ENCODE results near the gene CAPN14. TPM values are rescaled to one million over a fixed set of nuclear protein-coding genes. Genes with fewer than 3 reads are reported as not detected.

Gene CAPN14
- total RNA-seq, 1 experiment from 2014 or later: not detected

- ChIA-PET POLR2A (no interaction called here), CTCF (no interaction called here), RAD21 (ENCODE audit: low non-redundant PET in 1 of 2, low total read pairs in 2 of 2, uncharacterized antibody in 2 of 2, unreplicated experiment in 2 of 2) (no interaction called here)
- H3K4me2 ChIP-seq (ENCODE audit: low read length): no peak overlapping the region
- no peak overlapping the region for H3K27ac ChIP-seq (ENCODE audit: low read depth, low read length)
- no peaks in the 10 kb centered on the region for H3K79me2 ChIP-seq (ENCODE audit: insufficient read depth, low read length)
- no peak for DNase-seq (ENCODE audit: low read depth, low spot score)
- TF ChIP-seq JUND (IDR thresholded peaks at IDR 0.05) (no peak), EZH2 (IDR thresholded peaks at IDR 0.05) (no peak), SP1 (IDR thresholded peaks at IDR 0.05; ENCODE audit: low read depth) (no peak), POLR2AphosphoS5 (IDR thresholded peaks at IDR 0.05; ENCODE audit: low read depth, low read length) (no peak), ZNF274 (IDR thresholded peaks at IDR 0.05; ENCODE audit: low read depth, low read length) (no peak), FOSL1 (IDR thresholded peaks at IDR 0.05; ENCODE audit: low read depth) (no peak), TCF7L2 (IDR thresholded peaks at IDR 0.05; ENCODE audit: borderline replicate concordance, extremely low read depth, insufficient read depth, insufficient read length) (no peak), CTCF (IDR thresholded peaks at IDR 0.05 in 2 of 3, conservative IDR thresholded peaks at IDR 0.05 in 1 of 3; ENCODE audit: borderline replicate concordance in 1 of 3, insufficient read depth in 1 of 3, low read depth in 2 of 3, low read length in 2 of 3) (no peak), CBX3 (IDR thresholded peaks at IDR 0.05; ENCODE audit: low read depth) (no peak)
- no peak overlapping the region for H2AFZ ChIP-seq (ENCODE audit: low read depth, low read length, poor library complexity, severe bottlenecking)
- no peak overlapping the region for H3K9ac ChIP-seq (ENCODE audit: low read length)
- H3K4me1 ChIP-seq (ENCODE audit: control insufficient read depth in 1 of 2, insufficient read depth in 2 of 2, low read length in 2 of 2): no peaks in the 10 kb centered on the region
- no peak for ATAC-seq
- H3K36me3 ChIP-seq (ENCODE audit: control insufficient read depth in 1 of 2, insufficient read depth in 2 of 2, low read length in 2 of 2): no peaks in the 10 kb centered on the region
- H3K27me3 ChIP-seq (ENCODE audit: insufficient read depth, low read length): peaks cover 72% of the 10 kb centered on the region
- intact Hi-C loops (cut with micrococcal nuclease): no loop called here
- BruUV-seq (replicated peaks): no TSS peak
- H3K9me2 ChIP-seq (ENCODE audit: insufficient read depth): no peaks in the 10 kb centered on the region
- no peak overlapping the region for H3K4me3 ChIP-seq (replicated peaks in 1 of 2; ENCODE audit: low read depth in 1 of 2, low read length in 2 of 2)
- H3K9me3 ChIP-seq (ENCODE audit: control insufficient read depth in 1 of 2, insufficient read depth in 1 of 2, low read depth in 1 of 2, low read length in 2 of 2): no peaks in the 10 kb centered on the region
- H4K20me1 ChIP-seq (ENCODE audit: insufficient read depth): no peaks in the 10 kb centered on the region
Observed at GRCh38 chr2:31147645-31148044, 69.7 kb downstream of the CAPN14 start.

GRCh38 chr2:31142110-31142509 lies 75.2 kb downstream of the CAPN14 start:
- RAD21 ChIA-PET (ENCODE audit: low non-redundant PET in 1 of 2, low total read pairs in 2 of 2, uncharacterized antibody in 2 of 2, unreplicated experiment in 2 of 2): no interaction called here
- POLR2A ChIA-PET: no interaction called here
- Histone ChIP-seq H3K27ac (ENCODE audit: low read depth, low read length) (no peak overlapping the region), H3K27me3 (ENCODE audit: insufficient read depth, low read length) (peaks cover 47% of the 10 kb centered on the region), H3K4me2 (ENCODE audit: low read length) (no peak overlapping the region), H3K4me3 (replicated peaks in 1 of 2; ENCODE audit: low read depth in 1 of 2, low read length in 2 of 2) (no peak overlapping the region), H3K4me1 (ENCODE audit: control insufficient read depth in 1 of 2, insufficient read depth in 2 of 2, low read length in 2 of 2) (peaks cover 0 to 5% of the 10 kb centered on the region in 2 experiments; a peak in 1 of 4 replicates), H3K9ac (ENCODE audit: low read length) (no peak overlapping the region), H3K9me2 (ENCODE audit: insufficient read depth) (no peaks in the 10 kb centered on the region), H4K20me1 (ENCODE audit: insufficient read depth) (no peaks in the 10 kb centered on the region), H3K36me3 (ENCODE audit: control insufficient read depth in 1 of 2, insufficient read depth in 2 of 2, low read length in 2 of 2) (no peaks in the 10 kb centered on the region), H3K9me3 (ENCODE audit: control insufficient read depth in 1 of 2, insufficient read depth in 1 of 2, low read depth in 1 of 2, low read length in 2 of 2) (no peaks in the 10 kb centered on the region), H3K79me2 (ENCODE audit: insufficient read depth, low read length) (peaks cover under 1% of the 10 kb centered on the region; the same call in 1 of the 2 replicates), H2AFZ (ENCODE audit: low read depth, low read length, poor library complexity, severe bottlenecking) (no peak overlapping the region)
- intact Hi-C loops (cut with micrococcal nuclease): no loop called here
- CTCF ChIA-PET: interaction anchor here (1.0 kb wide), 1 partner anchor 430 kb away, joined by 3 read pairs; no protein-coding TSS in a partner anchor
- ATAC-seq (no peak), DNase-seq (ENCODE audit: low read depth, low spot score) (no peak)
- no TSS peak for BruUV-seq (replicated peaks)
- TF ChIP-seq ZBTB33 (IDR thresholded peaks at IDR 0.05; ENCODE audit: extremely low read depth, insufficient replicate concordance, low read length) (no peak), RAD21 (IDR thresholded peaks at IDR 0.05; ENCODE audit: low read depth) (no peak), CEBPB (IDR thresholded peaks at IDR 0.05; ENCODE audit: low read depth) (no peak), CBX3 (IDR thresholded peaks at IDR 0.05; ENCODE audit: low read depth) (no peak), SRF (IDR thresholded peaks at IDR 0.05; ENCODE audit: low read depth) (no peak), MAX (IDR thresholded peaks at IDR 0.05) (no peak), TCF7L2 (IDR thresholded peaks at IDR 0.05; ENCODE audit: borderline replicate concordance, extremely low read depth, insufficient read depth, insufficient read length) (no peak), POLR2A (IDR thresholded peaks at IDR 0.05; ENCODE audit: borderline replicate concordance, extremely low read depth, insufficient read depth, insufficient read length) (no peak), ZFX (IDR thresholded peaks at IDR 0.05) (no peak), POLR2AphosphoS5 (IDR thresholded peaks at IDR 0.05; ENCODE audit: low read depth, low read length) (no peak), SIN3A (IDR thresholded peaks at IDR 0.05; ENCODE audit: low read depth) (no peak), EZH2phosphoT487 (IDR thresholded peaks at IDR 0.05; ENCODE audit: borderline replicate concordance) (no peak), EZH2 (IDR thresholded peaks at IDR 0.05) (no peak), ELF1 (IDR thresholded peaks at IDR 0.05; ENCODE audit: borderline replicate concordance, low read depth) (no peak)
